ENCODE measurements around the gene WNK2.

WNK2 gene

GRCh38 chr9:93265301-93265971 lies 81.5 kb downstream of the WNK2 start:
- Histone ChIP-seq H2AFZ (ENCODE audit: low read depth, low read length, severe bottlenecking) (no peak overlapping the region), H4K20me1 (ENCODE audit: low read depth, low read length) (no peaks in the 10 kb centered on the region), H3K9me2 (replicated peaks; ENCODE audit: insufficient read depth, low read length) (no peaks in the 10 kb centered on the region), H3K4me3 (ENCODE audit: insufficient read depth, low read length, poor library complexity, severe bottlenecking) (no peak overlapping the region), H3K27me3 (ENCODE audit: low read length) (no peaks in the 10 kb centered on the region), H3K9me3 (ENCODE audit: insufficient read depth, low read length) (no peaks in the 10 kb centered on the region), H3K36me3 (ENCODE audit: low read length) (no peaks in the 10 kb centered on the region), H3K4me2 (ENCODE audit: low read depth, low read length, poor library complexity, severe bottlenecking) (peak overlapping the region; percentile 59), H3K79me2 (ENCODE audit: insufficient read depth, low read length) (no peaks in the 10 kb centered on the region), H3F3A (ENCODE audit: insufficient read depth) (peaks cover 28% of the 10 kb centered on the region), H3K9ac (ENCODE audit: low read length) (peak overlapping the region; percentile 16; the same call in 1 of the 2 replicates), H3K27ac (ENCODE audit: low read depth, low read length) (peak overlapping the region; percentile 30)
- TF ChIP-seq EZH2phosphoT487 (conservative IDR thresholded peaks at IDR 0.05; ENCODE audit: low read length): no peak
- no peak for TF ChIP-seq CTCF (IDR thresholded peaks at IDR 0.05; ENCODE audit: insufficient read depth, low read length, poor library complexity, severe bottlenecking)

DNA sequence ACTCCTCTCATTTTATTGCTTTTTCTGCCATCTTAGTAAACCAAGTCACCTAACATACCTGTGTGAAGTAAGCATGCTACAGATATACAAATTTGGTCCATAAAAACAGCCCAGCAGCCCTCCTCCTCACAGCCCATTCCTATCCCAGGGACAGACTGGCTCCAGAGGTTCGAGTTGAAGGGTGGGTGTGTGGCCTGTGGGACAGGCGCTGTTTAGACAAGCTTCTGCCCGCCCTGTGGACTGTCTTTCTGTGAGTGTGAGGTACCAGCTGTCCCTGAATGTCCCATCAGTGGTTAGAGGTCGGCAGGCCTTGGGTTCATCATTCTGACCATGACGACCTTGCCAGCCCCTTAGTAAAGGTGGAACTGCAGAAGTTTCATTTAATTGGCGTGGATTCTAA lies 82.0 kb downstream of the WNK2 start:
- Histone ChIP-seq H3K9ac (ENCODE audit: low read length) (peak overlapping the region; percentile 16; the same call in 1 of the 2 replicates), H3K27me3 (ENCODE audit: low read length) (no peaks in the 10 kb centered on the region), H3F3A (ENCODE audit: insufficient read depth) (peaks cover 28% of the 10 kb centered on the region), H3K9me3 (ENCODE audit: insufficient read depth, low read length) (no peaks in the 10 kb centered on the region), H4K20me1 (ENCODE audit: low read depth, low read length) (no peaks in the 10 kb centered on the region), H3K9me2 (replicated peaks; ENCODE audit: insufficient read depth, low read length) (no peaks in the 10 kb centered on the region), H3K27ac (ENCODE audit: low read depth, low read length) (peak overlapping the region; percentile 30), H3K4me3 (ENCODE audit: insufficient read depth, low read length, poor library complexity, severe bottlenecking) (no peak overlapping the region), H3K4me2 (ENCODE audit: low read depth, low read length, poor library complexity, severe bottlenecking) (peak overlapping the region; percentile 59), H3K79me2 (ENCODE audit: insufficient read depth, low read length) (no peaks in the 10 kb centered on the region), H2AFZ (ENCODE audit: low read depth, low read length, severe bottlenecking) (no peak overlapping the region), H3K36me3 (ENCODE audit: low read length) (no peaks in the 10 kb centered on the region)
- no peak for TF ChIP-seq CTCF (IDR thresholded peaks at IDR 0.05; ENCODE audit: insufficient read depth, low read length, poor library complexity, severe bottlenecking)
- TF ChIP-seq EZH2phosphoT487 (conservative IDR thresholded peaks at IDR 0.05; ENCODE audit: low read length): no peak

GRCh38 chr9:93266521-93267001 lies 82.6 kb downstream of the WNK2 start:
- H3K79me2 ChIP-seq (ENCODE audit: insufficient read depth, low read length): no peaks in the 10 kb centered on the region
- no peaks in the 10 kb centered on the region for H3K9me2 ChIP-seq (replicated peaks; ENCODE audit: insufficient read depth, low read length)
- H3K27me3 ChIP-seq (ENCODE audit: low read length): no peaks in the 10 kb centered on the region
- H3K27ac ChIP-seq (ENCODE audit: low read depth, low read length): peak overlapping the region; percentile 30
- peaks cover 28% of the 10 kb centered on the region for H3F3A ChIP-seq (ENCODE audit: insufficient read depth)
- 0 out of 2 replicates have a peak, but pooled peaks cover 3% of the 10 kb centered on the region for H3K36me3 ChIP-seq (ENCODE audit: low read length)
- H2AFZ ChIP-seq (ENCODE audit: low read depth, low read length, severe bottlenecking): no peak overlapping the region
- no peaks in the 10 kb centered on the region for H4K20me1 ChIP-seq (ENCODE audit: low read depth, low read length)
- H3K9ac ChIP-seq (ENCODE audit: low read length): peak overlapping the region; percentile 2; the same call in 1 of the 2 replicates
- no peaks in the 10 kb centered on the region for H3K9me3 ChIP-seq (ENCODE audit: insufficient read depth, low read length)
- no peak overlapping the region for H3K4me3 ChIP-seq (ENCODE audit: insufficient read depth, low read length, poor library complexity, severe bottlenecking)
- no peak for TF ChIP-seq EZH2phosphoT487 (conservative IDR thresholded peaks at IDR 0.05; ENCODE audit: low read length)
- no peak for TF ChIP-seq CTCF (IDR thresholded peaks at IDR 0.05; ENCODE audit: insufficient read depth, low read length, poor library complexity, severe bottlenecking)
- peak overlapping the region; percentile 59 for H3K4me2 ChIP-seq (ENCODE audit: low read depth, low read length, poor library complexity, severe bottlenecking)
